ENCODE measurements around the gene SDSL. TPM values are rescaled to one million over a fixed set of nuclear protein-coding genes. Genes with fewer than 3 reads are reported as not detected.

The SDSL gene
- polyA plus RNA-seq, 1 donor (not counting 4 experiments of a cell fraction or from before 2014, with no cell fraction given), result 1.9 TPM

DNA sequence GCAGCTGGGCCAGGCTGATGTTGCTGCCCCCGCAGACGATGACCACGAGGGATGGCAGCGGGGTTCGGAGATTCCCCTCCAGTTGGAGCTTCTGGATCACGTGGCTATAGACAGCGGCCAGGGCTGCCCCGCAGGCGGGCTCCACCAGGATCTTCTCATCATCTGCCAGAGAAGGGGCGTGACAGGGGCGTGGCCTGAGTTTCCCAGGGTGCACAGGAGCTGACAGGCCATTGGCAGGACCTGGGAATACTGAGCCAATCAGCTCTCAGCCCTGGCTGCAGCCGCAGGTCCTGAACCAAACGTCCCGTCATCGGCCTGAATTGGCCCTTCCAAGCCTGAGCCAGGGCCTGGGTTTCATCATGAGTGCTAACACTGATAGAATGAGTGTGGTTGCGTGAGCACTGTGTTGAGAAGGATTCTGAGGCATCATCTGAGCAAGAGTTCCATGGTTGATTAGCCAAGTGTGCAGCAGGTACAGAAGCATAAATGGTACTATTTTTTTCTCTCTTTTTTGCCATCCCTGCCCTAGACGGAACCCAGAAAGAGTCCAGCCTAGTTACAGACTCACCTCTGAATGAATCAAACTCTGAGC is 29.1 kb upstream of the SDSL start:
- DNase-seq (ENCODE audit: low read depth, low spot score), result no peak
- Histone ChIP-seq H4K20me1 (ENCODE audit: control insufficient read depth, extremely low read depth, insufficient read depth, low read length) (no peaks in the 10 kb centered on the region), H2AFZ (ENCODE audit: control insufficient read depth, low read length) (no peak overlapping the region), H3K9ac (ENCODE audit: control insufficient read depth, extremely low read depth, insufficient read depth, low read length) (no peak overlapping the region), H3K36me3 (ENCODE audit: control insufficient read depth in 2 of 2, extremely low read depth in 1 of 2, insufficient read depth in 2 of 2, low read length in 2 of 2) (peaks cover 0 to 8% of the 10 kb centered on the region in 2 experiments), H3K27me3 (ENCODE audit: control insufficient read depth, extremely low read depth, insufficient read depth, low read length) (no peaks in the 10 kb centered on the region), H3K27ac (ENCODE audit: control insufficient read depth, insufficient read depth, low read length) (no peak overlapping the region), H3K9me3 (ENCODE audit: control insufficient read depth, low read depth, low read length) (no peaks in the 10 kb centered on the region), H3K4me1 (ENCODE audit: control insufficient read depth, extremely low read depth, insufficient read depth, low read length) (no peaks in the 10 kb centered on the region), H3K4me3 (ENCODE audit: control insufficient read depth in 2 of 3, extremely low read depth in 1 of 3, insufficient read depth in 2 of 3, low read depth in 1 of 3, low read length in 3 of 3) (no peak overlapping the region), H3K9me1 (ENCODE audit: control insufficient read depth, extremely low read depth, insufficient read depth, low read length) (no peaks in the 10 kb centered on the region), H3K79me2 (ENCODE audit: control insufficient read depth, insufficient read depth, low read length) (no peaks in the 10 kb centered on the region), H3K4me2 (ENCODE audit: control insufficient read depth, extremely low read depth, insufficient read depth, low read depth, low read length) (no peak overlapping the region)
- FAIRE-seq, result no peak
- dilution Hi-C loops (cut with MboI; ENCODE audit: extremely low pct_ligation_motif_present, low sequenced_read_pairs), result no loop called here
- TF ChIP-seq EZH2 (IDR thresholded peaks at IDR 0.05; ENCODE audit: low read length), result no peak
- TF ChIP-seq, protein P1, sequence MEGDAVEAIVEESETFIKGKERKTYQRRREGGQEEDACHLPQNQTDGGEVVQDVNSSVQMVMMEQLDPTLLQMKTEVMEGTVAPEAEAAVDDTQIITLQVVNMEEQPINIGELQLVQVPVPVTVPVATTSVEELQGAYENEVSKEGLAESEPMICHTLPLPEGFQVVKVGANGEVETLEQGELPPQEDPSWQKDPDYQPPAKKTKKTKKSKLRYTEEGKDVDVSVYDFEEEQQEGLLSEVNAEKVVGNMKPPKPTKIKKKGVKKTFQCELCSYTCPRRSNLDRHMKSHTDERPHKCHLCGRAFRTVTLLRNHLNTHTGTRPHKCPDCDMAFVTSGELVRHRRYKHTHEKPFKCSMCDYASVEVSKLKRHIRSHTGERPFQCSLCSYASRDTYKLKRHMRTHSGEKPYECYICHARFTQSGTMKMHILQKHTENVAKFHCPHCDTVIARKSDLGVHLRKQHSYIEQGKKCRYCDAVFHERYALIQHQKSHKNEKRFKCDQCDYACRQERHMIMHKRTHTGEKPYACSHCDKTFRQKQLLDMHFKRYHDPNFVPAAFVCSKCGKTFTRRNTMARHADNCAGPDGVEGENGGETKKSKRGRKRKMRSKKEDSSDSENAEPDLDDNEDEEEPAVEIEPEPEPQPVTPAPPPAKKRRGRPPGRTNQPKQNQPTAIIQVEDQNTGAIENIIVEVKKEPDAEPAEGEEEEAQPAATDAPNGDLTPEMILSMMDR (optimal IDR thresholded peaks at IDR 0.05 in 1 of 3, IDR thresholded peaks at IDR 0.05 in 1 of 3, conservative IDR thresholded peaks at IDR 0.05 in 1 of 3; ENCODE audit: extremely low read depth in 1 of 3, insufficient read depth in 2 of 3, low read length in 3 of 3), result no peak

DNA sequence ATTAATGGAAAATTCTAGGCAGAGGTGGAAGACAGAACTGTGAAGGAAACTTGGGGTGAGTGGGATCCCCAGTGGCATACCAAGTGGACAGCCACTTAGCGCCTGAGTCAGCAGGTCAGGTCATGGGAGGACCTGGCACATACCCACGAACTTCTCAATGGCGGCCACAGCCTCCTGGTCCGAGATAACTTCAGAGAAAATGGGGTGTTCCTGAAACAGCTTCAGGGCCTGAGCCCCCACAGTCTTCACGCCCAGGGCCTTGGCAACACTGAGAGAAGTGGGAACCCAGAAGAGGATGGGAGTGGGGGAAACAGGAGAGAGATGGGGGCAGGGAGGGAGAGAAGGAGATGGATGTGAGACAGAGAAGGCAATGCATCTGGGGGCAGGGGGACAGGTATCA is 28.4 kb upstream of the SDSL start:
- Histone ChIP-seq H3K4me1 (ENCODE audit: control insufficient read depth, extremely low read depth, insufficient read depth, low read length) (no peaks in the 10 kb centered on the region), H2AFZ (ENCODE audit: control insufficient read depth, low read length) (no peak overlapping the region), H3K79me2 (ENCODE audit: control insufficient read depth, insufficient read depth, low read length) (no peaks in the 10 kb centered on the region), H3K9me3 (ENCODE audit: control insufficient read depth, low read depth, low read length) (no peaks in the 10 kb centered on the region), H3K4me2 (ENCODE audit: control insufficient read depth, extremely low read depth, insufficient read depth, low read depth, low read length) (no peak overlapping the region), H3K36me3 (ENCODE audit: control insufficient read depth in 2 of 2, extremely low read depth in 1 of 2, insufficient read depth in 2 of 2, low read length in 2 of 2) (peaks cover 0 to 8% of the 10 kb centered on the region in 2 experiments), H3K27ac (ENCODE audit: control insufficient read depth, insufficient read depth, low read length) (no peak overlapping the region), H3K9ac (ENCODE audit: control insufficient read depth, extremely low read depth, insufficient read depth, low read length) (no peak overlapping the region), H4K20me1 (ENCODE audit: control insufficient read depth, extremely low read depth, insufficient read depth, low read length) (no peaks in the 10 kb centered on the region), H3K9me1 (ENCODE audit: control insufficient read depth, extremely low read depth, insufficient read depth, low read length) (no peaks in the 10 kb centered on the region), H3K4me3 (ENCODE audit: control insufficient read depth in 2 of 3, extremely low read depth in 1 of 3, insufficient read depth in 2 of 3, low read depth in 1 of 3, low read length in 3 of 3) (no peak overlapping the region), H3K27me3 (ENCODE audit: control insufficient read depth, extremely low read depth, insufficient read depth, low read length) (no peaks in the 10 kb centered on the region)
- TF ChIP-seq, protein P1 (optimal IDR thresholded peaks at IDR 0.05 in 1 of 3, IDR thresholded peaks at IDR 0.05 in 1 of 3, conservative IDR thresholded peaks at IDR 0.05 in 1 of 3; ENCODE audit: extremely low read depth in 1 of 3, insufficient read depth in 2 of 3, low read length in 3 of 3), result no peak
- DNase-seq (ENCODE audit: low read depth, low spot score) (no peak), FAIRE-seq (no peak)
- dilution Hi-C loops (cut with MboI; ENCODE audit: extremely low pct_ligation_motif_present, low sequenced_read_pairs), result no loop called here
